A172 (cell line): Measurements from ENCODE around the gene SERPINB13. TPM values are rescaled to one million over a fixed set of nuclear protein-coding genes. Genes with fewer than 3 reads are reported as not detected.
"Not testable (repeated sequence)": the region's sequence is repeated elsewhere in the genome, so short reads cannot be mapped to it uniquely, and the experiment has no call there.

ENCODE experiments used
- DNase-seq: peaks from one replicate; pipeline ENCODE4 v3.0.0-alpha.2; 2015; ENCODE audit warnings: low spot score
- total RNA-seq: library from RNA; depleted of rRNA; stranded (reverse); fragments of >200 nt; shearing (Covaris generic); gene quantifications from 2 replicates; pipeline ENCODE4 v1.2.3, GENCODE V29; 2014

Gene SERPINB13
- total RNA-seq, 1 experiment from 2014 or later, result not detected

DNA sequence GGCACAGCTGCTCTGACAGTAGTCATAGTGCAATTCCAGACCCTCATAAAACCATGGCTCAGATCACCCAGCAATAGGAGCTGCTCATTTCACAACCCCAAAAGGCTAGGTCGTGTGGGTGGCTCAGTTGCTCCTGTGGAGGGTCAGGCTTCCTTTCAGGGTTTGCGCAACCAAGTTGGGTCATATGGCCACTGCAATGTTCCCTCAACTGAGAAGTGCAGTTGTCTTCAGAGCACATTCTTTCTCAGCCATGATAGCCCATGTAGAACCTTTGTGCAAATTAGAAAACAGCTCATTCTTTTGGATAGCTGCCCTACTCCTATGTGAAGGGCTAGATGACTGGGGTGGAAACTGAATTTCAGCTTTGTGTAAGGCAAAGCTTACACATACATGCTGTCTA is 3.2 kb downstream of the SERPINB13 start:
- no peak for DNase-seq

DNA sequence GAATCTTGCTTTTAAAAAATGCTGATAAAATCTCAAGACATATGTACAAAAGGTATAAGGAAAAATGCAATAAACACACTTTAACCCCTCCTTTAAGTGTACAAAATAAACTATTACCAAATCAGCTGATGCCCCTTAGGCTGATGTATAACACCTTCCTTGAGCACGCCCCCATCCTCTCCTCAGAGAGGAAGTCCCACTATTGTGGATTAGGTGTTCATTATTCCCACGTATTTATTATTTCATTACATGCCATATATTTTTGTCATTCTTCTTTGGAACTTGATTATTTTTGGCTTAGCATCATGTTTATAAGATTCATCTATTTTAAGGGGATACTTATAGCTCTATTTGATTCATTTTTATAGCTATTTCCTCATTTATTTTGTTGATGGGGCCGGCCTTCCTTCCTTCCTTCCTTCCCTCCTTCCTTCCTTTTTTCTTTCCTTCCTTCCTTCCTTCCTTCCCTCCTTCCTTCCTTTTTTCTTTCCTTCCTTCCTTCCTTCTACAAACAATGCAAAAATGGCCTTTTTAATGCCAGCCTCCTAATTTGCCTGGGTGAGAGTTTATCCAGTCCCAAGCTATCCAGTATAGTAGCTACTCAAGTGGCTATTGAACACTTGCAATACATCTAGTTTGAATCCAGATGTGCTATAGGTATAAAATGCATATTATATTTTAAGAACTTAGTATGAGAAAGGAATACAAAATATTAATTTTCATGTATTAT is 4.0 kb downstream of the SERPINB13 start:
- DNase-seq, result no peak

DNA sequence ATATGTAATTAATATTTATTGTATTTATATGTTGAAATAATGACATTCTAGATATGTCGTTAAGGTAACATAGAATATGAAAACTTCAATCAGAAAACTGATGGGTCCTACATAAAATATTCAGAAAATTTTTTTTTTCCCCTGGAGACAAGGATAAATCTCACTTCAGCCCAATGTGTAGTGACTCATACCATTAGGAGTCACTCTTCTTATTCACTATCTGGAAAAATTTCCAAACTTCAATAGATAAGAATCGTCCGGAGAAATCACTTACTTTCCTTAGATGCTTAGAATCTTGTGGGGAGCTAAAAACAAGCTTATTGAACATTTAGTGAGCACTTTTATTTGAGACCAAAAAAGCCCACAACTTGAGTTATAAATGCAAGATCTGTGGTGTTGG is 4.6 kb downstream of the SERPINB13 start:
- no peak for DNase-seq

DNA sequence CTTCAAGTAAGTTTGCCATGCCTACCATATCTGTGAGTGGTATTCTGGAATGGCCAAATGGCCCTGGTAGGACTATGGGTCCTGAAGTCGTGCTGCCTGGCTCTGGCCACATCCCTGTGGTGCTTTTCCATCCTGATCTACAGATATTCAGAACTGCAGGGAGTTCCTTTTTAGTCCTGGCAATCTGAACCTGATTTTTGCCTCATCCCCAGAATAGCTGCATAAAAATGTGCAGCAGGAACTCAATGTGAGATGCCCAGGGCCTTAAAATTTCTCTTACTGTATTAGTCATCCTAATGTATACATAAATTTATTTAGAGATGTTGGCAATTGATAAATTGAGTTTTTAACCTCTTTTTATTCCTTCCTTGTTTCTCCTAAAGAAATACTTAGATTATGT is 5.3 kb downstream of the SERPINB13 start:
- no peak for DNase-seq

DNA sequence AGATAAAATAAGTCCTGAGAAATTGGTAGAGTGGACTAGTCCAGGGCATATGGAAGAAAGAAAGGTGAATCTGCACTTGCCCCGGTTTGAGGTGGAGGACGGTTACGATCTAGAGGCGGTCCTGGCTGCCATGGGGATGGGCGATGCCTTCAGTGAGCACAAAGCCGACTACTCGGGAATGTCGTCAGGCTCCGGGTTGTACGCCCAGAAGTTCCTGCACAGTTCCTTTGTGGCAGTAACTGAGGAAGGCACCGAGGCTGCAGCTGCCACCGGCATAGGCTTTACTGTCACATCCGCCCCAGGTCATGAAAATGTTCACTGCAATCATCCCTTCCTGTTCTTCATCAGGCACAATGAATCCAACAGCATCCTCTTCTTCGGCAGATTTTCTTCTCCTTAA is 9.8 kb downstream of the SERPINB13 start:
- DNase-seq, result no peak

DNA sequence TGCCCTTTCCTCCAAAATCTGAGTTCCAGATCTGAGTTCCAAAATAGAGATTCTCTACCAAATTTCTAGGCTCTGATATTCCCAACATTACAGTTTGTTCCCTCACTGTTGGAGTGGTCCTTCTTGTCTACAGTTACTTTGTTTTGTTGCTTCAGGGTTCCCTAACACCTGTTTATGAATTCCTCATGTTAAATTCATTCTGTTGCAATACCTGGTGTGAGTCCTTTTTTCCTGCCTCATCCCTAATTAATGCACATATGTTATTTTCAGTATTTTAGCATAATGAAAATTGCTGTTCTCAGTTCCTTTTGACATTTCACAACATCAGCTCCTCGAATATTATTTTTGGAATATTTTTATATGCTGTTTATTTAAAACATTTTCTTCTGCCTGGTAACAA is 16.2 kb downstream of the SERPINB13 start:
- no peak for DNase-seq

DNA sequence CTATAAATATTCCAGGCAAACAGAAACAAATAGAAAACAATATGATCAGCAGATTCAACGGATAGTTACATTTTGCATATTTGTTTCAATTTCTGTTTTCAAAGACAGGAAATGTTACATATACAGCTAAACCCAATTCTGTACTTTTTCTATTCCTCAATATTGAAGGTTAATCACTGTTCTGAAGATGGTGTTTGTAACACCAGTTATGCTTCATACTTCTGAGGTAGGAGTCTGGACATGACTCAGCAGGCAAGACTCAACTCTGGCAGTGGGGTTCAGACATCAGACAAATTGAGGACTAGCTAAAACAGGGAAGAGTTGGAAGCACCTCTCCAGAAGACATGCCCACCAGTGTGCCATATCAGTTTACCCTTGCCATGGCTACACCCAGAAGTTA is 16.6 kb downstream of the SERPINB13 start:
- no peak for DNase-seq

DNA sequence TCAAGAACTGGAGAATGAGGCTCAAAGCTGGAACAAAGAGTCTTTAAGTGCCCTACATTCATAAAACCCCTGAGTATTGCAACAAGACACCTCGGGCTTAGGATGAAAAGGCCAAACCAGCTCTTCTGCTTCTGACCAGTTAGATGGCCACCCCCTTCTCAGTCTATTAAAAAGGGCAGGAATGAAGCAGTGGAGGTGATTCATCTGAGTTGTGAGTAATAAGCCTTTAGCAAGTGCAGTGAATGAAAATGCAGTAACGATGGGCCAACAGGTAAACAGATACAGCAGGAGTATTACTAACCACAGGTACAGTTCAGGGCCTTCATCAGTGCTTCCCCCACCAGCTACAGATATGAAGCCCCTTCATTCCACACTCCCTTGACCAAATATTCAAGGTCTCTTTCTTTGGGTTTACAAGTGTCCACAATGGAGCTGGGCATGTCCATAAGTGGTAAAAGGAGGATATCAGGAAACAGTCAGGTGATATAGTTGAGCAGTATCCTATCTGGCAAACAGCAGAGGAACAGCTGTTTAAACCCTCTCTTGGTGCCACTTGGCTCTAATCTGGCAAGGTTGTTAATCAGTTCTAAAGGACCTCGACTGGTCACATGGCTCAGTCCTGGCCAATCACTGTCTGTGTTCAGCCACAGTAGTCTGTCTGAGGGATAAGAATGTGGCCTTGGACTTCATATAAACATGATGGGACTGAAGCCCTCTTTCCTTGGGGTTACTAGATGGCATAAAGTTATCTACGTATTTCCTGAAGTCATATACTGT is 17.8 kb downstream of the SERPINB13 start:
- DNase-seq, result peak; percentile 5

DNA sequence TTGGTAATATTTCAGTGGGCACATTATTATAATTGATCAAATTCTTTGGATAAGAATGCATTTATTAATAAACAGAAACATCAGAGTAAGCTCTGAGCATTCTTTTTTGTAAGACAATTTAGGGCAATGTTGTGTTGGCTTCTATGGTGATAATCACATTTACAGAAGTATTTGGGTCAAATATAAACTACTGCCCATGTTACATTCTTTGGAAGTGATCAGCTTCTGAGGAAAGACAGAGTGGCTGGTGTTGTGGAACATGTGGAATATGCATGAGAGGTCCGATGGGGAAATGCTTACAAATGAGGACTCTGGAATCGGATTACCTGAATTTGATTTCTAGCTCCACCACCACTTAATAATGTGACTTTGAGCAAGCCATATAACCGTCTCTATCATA is 19.4 kb downstream of the SERPINB13 start:
- no peak for DNase-seq

DNA sequence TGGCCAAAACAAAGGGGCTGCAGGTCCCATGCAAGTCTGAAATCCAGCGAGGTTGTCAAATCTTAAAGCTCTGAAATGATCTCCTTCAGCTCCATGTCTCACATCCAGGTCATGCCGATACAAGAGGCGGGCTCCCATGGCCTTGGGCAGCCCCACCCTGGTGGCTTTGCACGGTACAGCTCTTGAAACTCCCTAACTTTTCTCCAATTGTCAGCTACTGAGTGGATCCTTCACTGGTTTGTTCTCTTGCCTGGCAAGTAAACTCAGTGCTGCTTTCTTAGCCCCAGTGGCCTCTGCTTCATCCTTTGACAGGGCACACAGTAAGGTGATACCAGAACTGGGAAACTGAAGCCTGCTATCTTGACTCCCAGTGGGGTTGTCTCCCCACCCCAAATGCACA is 26.3 kb downstream of the SERPINB13 start:
- DNase-seq, result no peak

DNA sequence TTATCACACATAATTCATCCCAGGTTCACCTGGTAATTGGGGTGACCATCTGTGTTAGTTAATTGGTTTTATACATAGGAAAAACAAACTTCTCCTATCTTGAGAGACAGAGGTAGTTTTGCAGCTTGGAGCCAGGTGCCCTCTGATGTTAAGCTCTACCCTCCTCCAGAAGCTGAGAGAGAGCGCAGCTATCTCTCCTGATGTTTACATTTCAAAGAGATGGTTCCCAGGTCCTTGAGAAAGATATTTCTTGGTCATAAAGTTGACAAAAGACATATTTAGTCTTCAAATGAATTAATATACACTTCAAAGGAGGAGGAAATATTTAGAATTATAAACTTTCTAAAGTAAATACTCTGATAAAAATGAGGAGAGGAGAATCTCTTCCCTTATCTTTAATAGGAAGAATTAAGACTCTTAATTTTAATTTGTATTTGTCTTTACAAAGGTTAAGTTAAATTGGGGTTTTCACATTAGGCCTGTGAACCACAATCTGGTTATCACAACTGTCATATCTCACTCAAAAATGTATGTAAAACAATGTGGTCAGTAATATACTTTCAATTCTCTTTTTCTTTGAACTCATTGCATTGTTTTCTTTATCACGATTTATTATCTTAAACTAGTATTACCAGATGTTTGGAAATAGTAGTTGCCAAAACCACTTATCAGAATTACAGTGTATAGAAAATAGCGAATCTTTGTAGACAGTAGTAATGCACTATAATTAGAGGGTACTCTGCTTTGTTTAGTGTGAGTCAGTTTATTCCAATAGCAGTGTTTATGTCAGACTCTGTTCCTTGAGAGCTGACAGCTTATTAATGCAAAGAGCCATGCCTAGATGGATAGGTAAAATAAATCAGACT is 30.1 kb downstream of the SERPINB13 start:
- DNase-seq, result no peak

DNA sequence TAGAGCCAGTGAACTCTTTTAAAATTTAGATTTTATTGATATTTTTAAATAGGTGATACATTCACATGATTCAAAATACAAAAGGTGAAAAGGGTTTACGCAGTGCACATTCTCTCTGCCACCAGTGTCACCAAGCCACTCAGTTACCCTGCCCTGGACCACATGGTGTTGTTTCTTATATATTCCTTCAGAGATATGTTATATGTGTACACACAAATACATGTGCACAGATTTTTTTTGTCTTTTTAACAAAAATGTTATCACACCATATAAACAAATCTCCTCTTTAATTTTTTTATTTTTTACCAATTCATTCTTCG is 30.7 kb downstream of the SERPINB13 start:
- no peak for DNase-seq

DNA sequence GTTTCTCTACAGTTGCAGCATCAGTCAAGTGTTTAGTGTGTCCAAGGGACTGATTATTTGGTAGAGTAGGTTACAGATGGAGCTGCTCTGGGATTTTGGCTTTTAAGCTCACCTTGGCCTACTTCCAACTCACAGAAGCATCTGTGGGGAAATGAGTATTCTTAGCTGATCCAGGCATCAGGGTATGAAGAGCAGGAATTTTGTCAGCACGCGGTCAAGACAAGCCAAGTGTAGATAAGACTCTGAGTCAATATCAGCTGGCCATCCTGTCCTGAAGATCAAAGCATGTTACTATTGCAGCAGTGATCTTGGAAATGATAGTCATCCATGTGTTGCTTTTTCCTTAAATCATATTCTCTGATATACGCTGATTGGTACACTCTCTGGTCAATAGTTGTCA is 32.5 kb downstream of the SERPINB13 start:
- DNase-seq, result no peak

DNA sequence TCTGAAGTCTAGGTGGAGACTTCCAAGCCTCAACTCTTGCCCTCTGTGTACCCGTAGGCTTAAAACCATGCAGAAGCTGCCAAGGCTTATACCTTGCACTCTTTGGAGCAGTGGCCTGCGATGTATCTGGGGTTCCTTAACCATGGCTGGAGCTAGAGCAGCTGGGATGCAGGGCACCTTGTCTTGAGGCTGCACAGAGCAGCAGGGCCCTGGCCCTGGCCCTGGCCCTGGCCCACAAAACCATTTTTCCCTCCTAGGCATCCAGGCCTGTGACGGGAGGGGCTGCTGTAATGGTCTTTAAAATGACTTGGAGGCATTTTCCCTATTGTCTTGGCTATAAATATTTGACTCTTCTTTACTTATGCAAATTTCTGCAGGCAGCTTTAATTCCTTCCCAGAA is 37.7 kb downstream of the SERPINB13 start:
- DNase-seq, result no peak

DNA sequence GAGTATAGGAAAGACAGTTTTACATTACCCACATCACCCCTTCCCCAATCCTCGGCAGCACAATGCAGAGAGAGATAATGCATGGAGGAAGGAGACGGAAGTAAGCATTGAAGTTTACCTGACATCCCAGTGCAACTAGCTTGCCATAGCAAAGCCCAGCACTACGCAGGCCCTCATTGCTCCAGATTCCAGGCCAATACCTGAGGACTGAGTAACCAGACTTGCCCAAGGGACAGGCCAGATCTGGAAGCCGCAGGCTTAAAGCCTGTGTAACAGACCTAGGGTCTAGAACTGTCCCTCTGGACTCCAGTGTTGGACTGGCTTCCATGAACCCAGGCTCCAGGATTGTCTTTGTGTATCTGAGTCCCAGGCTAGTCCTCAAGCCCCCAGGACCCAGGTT is 39.3 kb downstream of the SERPINB13 start:
- no peak for DNase-seq

DNA sequence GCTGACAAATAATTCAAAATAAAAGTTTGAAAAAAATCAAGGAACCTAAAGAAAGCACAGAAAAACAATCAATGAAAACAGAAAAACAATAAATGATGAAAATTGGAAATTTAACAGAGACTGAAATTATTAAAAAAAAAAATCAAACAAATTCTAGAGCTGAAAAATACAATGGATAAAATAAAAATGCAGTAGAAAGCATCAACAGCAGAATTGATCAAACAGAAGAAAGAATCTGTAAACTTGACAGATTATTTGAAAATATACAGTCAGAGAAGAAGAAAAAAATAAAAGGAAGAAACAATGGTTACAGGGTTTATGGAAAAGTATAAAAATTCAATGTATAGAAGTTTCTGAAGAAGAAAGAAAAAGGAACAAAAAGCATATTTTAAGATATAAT is 40.7 kb downstream of the SERPINB13 start:
- DNase-seq, result no peak

DNA sequence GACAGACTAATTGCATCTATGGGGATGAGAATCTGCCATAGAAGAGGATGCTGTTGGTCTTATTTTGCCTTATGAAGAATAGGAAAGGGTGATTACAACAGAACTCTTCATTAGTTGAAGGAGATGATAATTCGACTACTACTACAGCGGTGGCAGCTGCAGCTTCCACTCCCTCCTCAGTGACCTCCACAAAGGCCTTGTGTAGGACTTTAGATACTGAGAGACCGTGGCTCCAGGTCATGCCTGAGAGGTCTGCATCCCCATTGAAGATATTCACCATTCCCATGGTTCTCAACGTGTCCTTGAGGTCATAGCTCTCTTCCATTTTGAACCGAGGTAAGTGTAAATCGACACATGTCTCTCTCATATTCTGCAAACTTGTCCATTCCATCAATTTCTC is 50.6 kb downstream of the SERPINB13 start:
- no peak for DNase-seq

DNA sequence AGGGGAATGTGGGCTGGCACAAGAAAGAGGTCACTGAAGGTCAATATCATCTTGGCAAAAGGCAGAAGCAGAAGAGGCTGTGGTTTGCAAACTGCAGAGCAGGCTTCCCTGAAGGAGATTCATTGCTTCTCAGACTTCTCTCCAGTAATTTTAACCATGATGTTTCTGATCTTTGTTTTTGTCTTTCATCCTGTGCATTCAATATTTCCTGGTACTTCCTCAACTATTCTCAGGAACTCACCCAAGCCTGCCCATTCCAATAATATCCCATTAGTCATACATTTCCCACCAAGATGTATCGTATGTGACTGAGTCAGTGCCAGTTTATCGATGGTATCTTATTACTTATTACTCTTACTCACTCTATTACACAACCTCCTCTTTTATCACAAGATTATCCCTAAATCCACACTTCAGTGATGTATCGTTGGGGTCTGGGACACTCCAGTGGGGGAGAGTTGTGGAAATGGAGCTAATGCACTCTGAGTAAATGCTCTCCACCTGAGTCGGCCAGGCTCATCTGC is 54.1 kb downstream of the SERPINB13 start:
- not testable (repeated sequence) for DNase-seq

DNA sequence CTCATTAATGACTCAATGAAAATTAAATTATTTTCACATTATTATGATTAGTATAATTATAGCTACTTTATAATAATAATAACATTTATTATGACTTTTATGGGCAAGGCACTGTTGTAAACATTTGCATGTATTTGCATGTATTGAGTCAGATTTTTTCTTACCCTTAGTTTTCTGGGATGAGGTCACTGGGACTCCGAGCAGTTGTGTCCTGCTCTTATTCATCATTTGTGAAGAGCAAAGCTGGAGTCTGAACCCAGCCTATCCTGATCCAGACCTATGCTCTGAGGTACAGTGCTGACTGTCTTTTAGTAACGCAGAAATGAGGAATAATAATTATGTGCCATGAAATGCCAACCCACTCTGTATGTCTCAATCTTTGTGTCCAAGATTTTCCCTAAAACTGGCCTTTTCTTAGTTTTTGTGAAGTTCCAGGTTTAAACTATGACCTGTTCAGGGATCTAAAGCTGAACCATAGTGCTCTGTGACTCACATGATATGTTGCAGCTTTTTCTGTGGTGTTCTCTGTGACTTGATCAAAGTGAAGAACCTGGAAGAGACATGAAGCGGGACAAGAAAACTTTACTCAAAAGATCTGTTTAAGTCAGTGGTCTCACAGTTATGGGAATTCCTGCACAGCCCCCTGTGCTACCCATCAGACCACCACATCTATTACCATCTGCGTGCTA is 55.7 kb downstream of the SERPINB13 start:
- DNase-seq, result not testable (repeated sequence)

DNA sequence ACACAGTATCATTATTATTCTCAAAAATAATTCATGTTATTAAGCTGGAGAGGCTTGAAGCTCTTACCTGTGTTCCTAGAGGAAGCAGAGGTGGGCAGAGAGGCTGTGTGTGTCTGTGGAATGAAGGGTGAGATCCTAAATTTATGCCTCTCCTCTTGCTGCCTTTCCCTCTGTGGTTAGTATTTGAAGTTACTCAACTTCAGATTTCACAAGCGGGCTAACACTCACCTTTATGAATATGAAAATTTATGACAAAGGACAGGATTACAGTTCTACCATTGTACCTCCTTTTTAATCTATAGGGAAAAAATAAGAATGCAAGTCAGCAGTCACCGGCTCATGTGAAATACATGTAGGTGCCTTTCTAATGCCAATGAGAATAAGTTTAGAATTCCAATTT is 57.0 kb downstream of the SERPINB13 start, which contains the start of gene SERPINB4:
Gene SERPINB4 (minus strand): TSS at position 115 of the 400 bp plus-strand sequence. CDS start 679 bp downstream, outside the sequence.
- not testable (repeated sequence) for DNase-seq

DNA sequence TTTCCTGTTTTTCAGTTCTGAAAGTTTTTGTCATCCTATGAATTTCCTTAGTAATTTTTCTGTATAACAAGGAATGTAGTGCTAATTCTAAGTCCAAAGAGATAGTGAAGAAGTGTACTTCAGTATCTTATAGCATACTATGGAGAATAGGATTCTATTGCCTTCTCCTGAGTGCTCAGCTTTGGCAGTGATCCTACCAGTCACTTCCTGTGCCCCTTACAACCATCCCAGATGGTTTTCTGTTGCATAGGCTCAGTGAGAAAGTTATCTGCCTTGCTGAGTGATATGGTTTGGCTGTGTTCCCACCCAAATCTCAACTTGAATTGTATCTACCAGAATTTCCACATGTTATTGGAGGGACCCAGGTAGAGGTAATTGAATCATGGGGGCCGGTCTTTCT is 57.6 kb downstream of the SERPINB13 start:
- DNase-seq, result not testable (repeated sequence)

DNA sequence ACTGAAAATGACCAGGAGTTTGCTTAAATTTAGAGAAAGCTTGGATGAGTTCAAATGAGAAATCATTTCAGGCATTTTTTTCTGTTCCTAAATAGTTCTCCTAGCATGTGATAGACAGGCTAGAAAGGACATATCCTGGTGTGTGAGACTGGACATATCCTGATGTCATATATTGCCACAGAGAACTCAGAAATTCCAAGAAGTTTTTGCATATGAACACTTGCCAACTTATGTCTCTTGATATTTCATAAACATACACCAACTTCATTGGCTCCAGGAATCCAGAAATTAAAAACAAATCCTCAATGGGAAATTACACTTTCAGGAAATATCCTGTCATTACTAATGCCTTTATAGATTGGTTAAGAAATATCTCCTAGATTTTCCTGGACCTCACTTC is 59.8 kb downstream of the SERPINB13 start:
- DNase-seq, result no peak
